GM12891 (cell line): ENCODE measurements around the gene G3BP1.

ENCODE experiments used
- POLR2AphosphoS5 ChIP-seq: IDR thresholded peaks from 2 replicates; pipeline ENCODE4 v1.6.1; 2011; ENCODE audit warnings: low read depth, low read length, control low read depth
- TAF1 ChIP-seq: IDR thresholded peaks from 2 replicates; pipeline ENCODE4 v1.6.1; 2011; ENCODE audit warnings: low read depth, low read length, control low read depth

- TF ChIP-seq TAF1, result no peak
- TF ChIP-seq POLR2AphosphoS5, result 0 out of 2 replicates have a peak, but pooled peaks have one; percentile 20
Measured at GRCh38 chr5:151745071-151745705, 26.6 kb upstream of the G3BP1 start.
